Stimulated activated CD8-positive, alpha-beta memory T cell treated with anti-CD3 and anti-CD28 coated beads, Interleukin-15, amount 100 ng/mL, for 48 hours (primary cell): Measurements from ENCODE around the gene GPR137B.
"Not testable (repeated sequence)": the region's sequence is repeated elsewhere in the genome, so short reads cannot be mapped to it uniquely, and the experiment has no call there.

Experiments used
- DNase-seq, 2 donors: peaks; one replicate each; pipeline ENCODE4 v3.0.0-alpha.2; 2020; ENCODE audit warnings: low read depth in 2 of 2

GPR137B gene

GRCh38 chr1:236160540-236161127 lies 18.3 kb downstream of the GPR137B start:
- DNase-seq = no peak

- DNase-seq = no peak
Measured at GRCh38 chr1:236161230-236161629, 18.9 kb downstream of the GPR137B start.

GRCh38 chr1:236161755-236162154 lies 19.4 kb downstream of the GPR137B start:
- not testable (repeated sequence) for DNase-seq

GRCh38 chr1:236163463-236164153 lies 21.3 kb downstream of the GPR137B start:
- no peak for DNase-seq

GRCh38 chr1:236164273-236164672 lies 21.9 kb downstream of the GPR137B start:
- DNase-seq = no peak

- DNase-seq = no peak
Measured at GRCh38 chr1:236165238-236165981, 23.1 kb downstream of the GPR137B start.

GRCh38 chr1:236166041-236166440 lies 23.7 kb downstream of the GPR137B start:
- no peak for DNase-seq

- no peak for DNase-seq
Measured at GRCh38 chr1:236167154-236167553, 24.8 kb downstream of the GPR137B start.

GRCh38 chr1:236167578-236167977 lies 25.2 kb downstream of the GPR137B start:
- DNase-seq = no peak

GRCh38 chr1:236168716-236169429 lies 26.5 kb downstream of the GPR137B start:
- DNase-seq = peak in 1 of 2 donors; percentile 20

GRCh38 chr1:236172041-236172579 lies 29.8 kb downstream of the GPR137B start:
- no peak for DNase-seq

GRCh38 chr1:236173174-236173767 lies 30.9 kb downstream of the GPR137B start:
- no peak for DNase-seq

- DNase-seq = no peak
Measured at GRCh38 chr1:236175642-236176336, 33.5 kb downstream of the GPR137B start.

- DNase-seq = no peak
Measured at GRCh38 chr1:236176337-236177336, 34.3 kb downstream of the GPR137B start.

GRCh38 chr1:236179634-236180033 lies 37.3 kb downstream of the GPR137B start:
- DNase-seq = no peak

- no peak for DNase-seq
Measured at GRCh38 chr1:236181059-236181458, 38.7 kb downstream of the GPR137B start.

GRCh38 chr1:236185687-236186086 lies 43.3 kb downstream of the GPR137B start:
- DNase-seq = no peak

- not testable (repeated sequence) for DNase-seq
Measured at GRCh38 chr1:236186471-236186870, 44.1 kb downstream of the GPR137B start.

GRCh38 chr1:236188084-236188483 lies 45.7 kb downstream of the GPR137B start:
- DNase-seq = not testable (repeated sequence)

GRCh38 chr1:236193184-236193583 lies 50.8 kb downstream of the GPR137B start:
- DNase-seq = no peak
